HCT116 (cell line): Measurements from ENCODE around the gene CCDC157. TPM values are rescaled to one million over a fixed set of nuclear protein-coding genes. Genes with fewer than 3 reads are reported as not detected.

Experiments used
- ATAC-seq: fragments of 200-7000 bp; cut with Tn5 transposase; 2 replicates; pipeline ENCODE4 v1.9.1; 2020; ENCODE audit warnings: mild to moderate bottlenecking, moderate library complexity
- BruUV-seq: library from RNA; stranded (reverse); fragments of 400-500 nt; replicated peaks from 2 replicates; lab custom pipeline; 2021; lab: Mats Ljungman, UMichigan
- CTCF ChIA-PET: fragments of 300-600 bp; sonication (Branson Sonifier 250); formaldehyde crosslinking; loops from one replicate; lab custom pipeline; 2021; ENCODE audit warnings: antibody characterized with exemption; lab: Charles Lee
- POLR2A ChIA-PET: fragments of 300-600, 350-600 bp; sonication (Branson Sonifier 250); formaldehyde crosslinking; loops from one replicate; lab custom pipeline; 2021; ENCODE audit warnings: antibody characterized with exemption; lab: Charles Lee
- RAD21 ChIA-PET, 2 experiments: fragments of 300-600 bp; sonication (Branson Sonifier 250); formaldehyde crosslinking; loops; one replicate each; lab custom pipeline; 2023; ENCODE audit warnings: low total read pairs in 2 of 2; ENCODE audit not compliant: uncharacterized antibody in 2 of 2, unreplicated experiment in 2 of 2, low non-redundant PET in 1 of 2; lab: Charles Lee
- DNase-seq: peaks from one replicate; pipeline ENCODE4 v3.0.0-alpha.2; 2010; ENCODE audit warnings: low read depth, low spot score
- H2AFZ ChIP-seq: fragments of 200-600 bp; shearing (Covaris generic), sonication (generic); 2 replicates; pipeline ENCODE4 v1.6.1; 2017; ENCODE audit warnings: low read depth, mixed run types, mixed read lengths, antibody characterized with exemption, low read length; ENCODE audit not compliant: poor library complexity, severe bottlenecking
- H3K27ac ChIP-seq: 2 replicates; pipeline ENCODE4 v1.5.1; 2012; ENCODE audit warnings: low read depth, low read length
- H3K27me3 ChIP-seq: fragments of 200-600 bp; sonication (generic); 2 replicates; pipeline ENCODE4 v1.6.1; 2016; ENCODE audit warnings: mixed run types, low read length, mixed read lengths; ENCODE audit not compliant: insufficient read depth
- H3K36me3 ChIP-seq, 2 experiments: fragments of 200-500 bp in 1 of 2; fragments of 200-600 bp in 1 of 2; sonication (Bioruptor generic) in 1 of 2; sonication (generic) in 1 of 2; 2 replicates each; pipeline versions ENCODE4 v1.5.1 to v1.6.1; 2014 to 2016; ENCODE audit warnings: low read length in 2 of 2, inconsistent platforms in 1 of 2, mixed read lengths in 1 of 2, mixed run types in 1 of 2; ENCODE audit not compliant: insufficient read depth in 2 of 2, control insufficient read depth in 1 of 2
- H3K4me1 ChIP-seq, 2 experiments: fragments of 200-600 bp in 1 of 2; sonication (generic) in 1 of 2; 2 replicates each; pipeline versions ENCODE4 v1.5.1 to v1.6.1; 2012 to 2017; ENCODE audit warnings: low read length in 2 of 2, inconsistent platforms in 1 of 2, mild to moderate bottlenecking in 1 of 2, mixed read lengths in 1 of 2, mixed run types in 1 of 2, moderate library complexity in 1 of 2; ENCODE audit not compliant: insufficient read depth in 2 of 2, control insufficient read depth in 1 of 2
- H3K4me2 ChIP-seq: fragments of 200-600 bp; sonication (generic); 2 replicates; pipeline ENCODE4 v1.6.1; 2017; ENCODE audit warnings: mixed run types, low read length, mixed read lengths
- H3K4me3 ChIP-seq, 2 experiments: fragments of 200-600 bp in 1 of 2; sonication (generic) in 1 of 2; replicated peaks in 1 of 2; 2 replicates each; pipeline ENCODE4 v1.5.1; 2011 to 2016; ENCODE audit warnings: low read length in 2 of 2, control low read depth in 1 of 2, low read depth in 1 of 2, mild to moderate bottlenecking in 1 of 2, mixed read lengths in 1 of 2, mixed run types in 1 of 2
- H3K79me2 ChIP-seq: fragments of 200-600 bp; sonication (generic); 2 replicates; pipeline ENCODE4 v1.6.1; 2017; ENCODE audit warnings: mild to moderate bottlenecking, mixed run types, low read length, moderate library complexity, mixed read lengths; ENCODE audit not compliant: insufficient read depth
- H3K9ac ChIP-seq: fragments of 200-600 bp; sonication (generic); 2 replicates; pipeline ENCODE4 v1.6.1; 2016; ENCODE audit warnings: low read length, mixed read lengths
- H3K9me2 ChIP-seq: fragments of 200-600 bp; sonication (generic), shearing (Covaris generic); 2 replicates; pipeline ENCODE4 v1.6.1; 2017; ENCODE audit warnings: mixed run types, mild to moderate bottlenecking, moderate library complexity; ENCODE audit not compliant: insufficient read depth
- H3K9me3 ChIP-seq, 2 experiments: fragments of 200-500 bp in 1 of 2; fragments of 200-600 bp in 1 of 2; sonication (Bioruptor generic) in 1 of 2; sonication (generic) in 1 of 2; 2 replicates each; pipeline ENCODE4 v1.6.1; 2014 to 2017; ENCODE audit warnings: low read length in 2 of 2, mixed read lengths in 2 of 2, inconsistent platforms in 1 of 2, low read depth in 1 of 2, mild to moderate bottlenecking in 1 of 2, mixed run types in 1 of 2, moderate library complexity in 1 of 2; ENCODE audit not compliant: control insufficient read depth in 1 of 2, insufficient read depth in 1 of 2
- H4K20me1 ChIP-seq: fragments of 200-600 bp; sonication (generic), shearing (Covaris generic); 2 replicates; pipeline ENCODE4 v1.6.1; 2017; ENCODE audit warnings: mixed run types, mild to moderate bottlenecking, moderate library complexity; ENCODE audit not compliant: insufficient read depth
- EGR1 ChIP-seq: IDR thresholded peaks from 2 replicates; pipeline ENCODE4 v1.6.1; 2012; ENCODE audit warnings: low read depth
- ELF1 ChIP-seq: IDR thresholded peaks from 2 replicates; pipeline ENCODE4 v1.6.1; 2012; ENCODE audit warnings: low read depth, borderline replicate concordance
- EZH2 ChIP-seq: fragments of 200-600 bp; sonication (generic); IDR thresholded peaks from 2 replicates; pipeline ENCODE4 v1.6.1; 2017; ENCODE audit warnings: antibody characterized with exemption, mixed run types
- RAD21 ChIP-seq: IDR thresholded peaks from 2 replicates; pipeline ENCODE4 v1.6.1; 2012; ENCODE audit warnings: low read depth, mild to moderate bottlenecking
- REST ChIP-seq: IDR thresholded peaks from 2 replicates; pipeline ENCODE4 v1.6.1; 2012; ENCODE audit warnings: low read depth
- SIN3A ChIP-seq: IDR thresholded peaks from 2 replicates; pipeline ENCODE4 v1.6.1; 2012; ENCODE audit warnings: low read depth
- SP1 ChIP-seq: IDR thresholded peaks from 2 replicates; pipeline ENCODE4 v1.6.1; 2012; ENCODE audit warnings: low read depth
- SRF ChIP-seq: IDR thresholded peaks from 2 replicates; pipeline ENCODE4 v1.6.1; 2012; ENCODE audit warnings: low read depth
- TCF7L2 ChIP-seq: IDR thresholded peaks from 2 replicates; pipeline ENCODE4 v1.7.0; 2011; ENCODE audit warnings: borderline replicate concordance, inconsistent platforms; ENCODE audit not compliant: insufficient read depth, insufficient read length; ENCODE audit errors: extremely low read depth
- YY1 ChIP-seq: IDR thresholded peaks from 2 replicates; pipeline ENCODE4 v1.6.1; 2011; ENCODE audit warnings: low read length, low read depth, moderate library complexity, mild to moderate bottlenecking; ENCODE audit not compliant: insufficient replicate concordance; ENCODE audit errors: extremely low read depth
- ZNF274 ChIP-seq: fragments of 200-500 bp; sonication (Bioruptor generic); IDR thresholded peaks from 2 replicates; pipeline ENCODE4 v1.6.1; 2014; ENCODE audit warnings: mild to moderate bottlenecking, low read depth, low read length, inconsistent platforms
- intact Hi-C: fragments of 100-400 bp; cut with micrococcal nuclease; formaldehyde crosslinking; loops from 2 replicates; pipeline ENCODE4 v1.10.0; 2022
- total RNA-seq: library from RNA; stranded (reverse); gene quantifications from one replicate; pipeline ENCODE4 v1.2.1, GENCODE V29; 2021; ENCODE audit not compliant: unreplicated experiment
- TF ChIP-seq, protein P1 (sequence below): IDR thresholded peaks from 2 replicates; pipeline ENCODE4 v1.6.1; 2012
- TF ChIP-seq, protein P2 (sequence below), 3 experiments: fragments of 200-600 bp in 1 of 3; sonication (generic) in 1 of 3; IDR thresholded peaks in 2 of 3; conservative IDR thresholded peaks in 1 of 3; 2 replicates each; pipeline ENCODE4 v1.5.1; 2012 to 2017; ENCODE audit warnings: low read depth in 2 of 3, low read length in 2 of 3, antibody characterized with exemption in 1 of 3, borderline replicate concordance in 1 of 3, control low read depth in 1 of 3, mild to moderate bottlenecking in 1 of 3, mixed read lengths in 1 of 3, mixed run types in 1 of 3, moderate library complexity in 1 of 3; ENCODE audit not compliant: insufficient read depth in 1 of 3

The CCDC157 gene
- total RNA-seq, 1 experiment from 2014 or later: 2.1 TPM

GRCh38 chr22:30326255-30326705, 30.5 kb upstream of the CCDC157 start:
- TF ChIP-seq EGR1 (no peak), SIN3A (no peak), RAD21 (no peak), EZH2 (no peak), REST (no peak), ELF1 (no peak), ZNF274 (no peak), YY1 (no peak), SP1 (no peak), TCF7L2 (no peak), SRF (no peak)
- TF ChIP-seq, protein P1, sequence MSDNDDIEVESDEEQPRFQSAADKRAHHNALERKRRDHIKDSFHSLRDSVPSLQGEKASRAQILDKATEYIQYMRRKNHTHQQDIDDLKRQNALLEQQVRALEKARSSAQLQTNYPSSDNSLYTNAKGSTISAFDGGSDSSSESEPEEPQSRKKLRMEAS: no peak
- TF ChIP-seq, protein P2, sequence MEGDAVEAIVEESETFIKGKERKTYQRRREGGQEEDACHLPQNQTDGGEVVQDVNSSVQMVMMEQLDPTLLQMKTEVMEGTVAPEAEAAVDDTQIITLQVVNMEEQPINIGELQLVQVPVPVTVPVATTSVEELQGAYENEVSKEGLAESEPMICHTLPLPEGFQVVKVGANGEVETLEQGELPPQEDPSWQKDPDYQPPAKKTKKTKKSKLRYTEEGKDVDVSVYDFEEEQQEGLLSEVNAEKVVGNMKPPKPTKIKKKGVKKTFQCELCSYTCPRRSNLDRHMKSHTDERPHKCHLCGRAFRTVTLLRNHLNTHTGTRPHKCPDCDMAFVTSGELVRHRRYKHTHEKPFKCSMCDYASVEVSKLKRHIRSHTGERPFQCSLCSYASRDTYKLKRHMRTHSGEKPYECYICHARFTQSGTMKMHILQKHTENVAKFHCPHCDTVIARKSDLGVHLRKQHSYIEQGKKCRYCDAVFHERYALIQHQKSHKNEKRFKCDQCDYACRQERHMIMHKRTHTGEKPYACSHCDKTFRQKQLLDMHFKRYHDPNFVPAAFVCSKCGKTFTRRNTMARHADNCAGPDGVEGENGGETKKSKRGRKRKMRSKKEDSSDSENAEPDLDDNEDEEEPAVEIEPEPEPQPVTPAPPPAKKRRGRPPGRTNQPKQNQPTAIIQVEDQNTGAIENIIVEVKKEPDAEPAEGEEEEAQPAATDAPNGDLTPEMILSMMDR (IDR thresholded peaks at IDR 0.05 in 2 of 3, conservative IDR thresholded peaks at IDR 0.05 in 1 of 3; ENCODE audit: borderline replicate concordance in 1 of 3, insufficient read depth in 1 of 3, low read depth in 2 of 3, low read length in 2 of 3): no peak
- ChIA-PET POLR2A (interaction anchor here (0.7 to 2.1 kb wide), 11 partner anchors 9 to 206 kb away, joined by 3 to 8 read pairs (median 5); partner anchors contain the start of genes CASTOR1, CCDC157 and SF3A1), RAD21 (interaction anchor here (0.9 to 3.4 kb wide), 6 partner anchors 18 to 38 kb away, joined by 3 to 21 read pairs (median 6); partner anchors contain the start of genes CCDC157 (in 1 of the 2) and SF3A1 (in 1 of the 2)), CTCF (interaction anchor here (0.7 to 6.4 kb wide), 6 partner anchors 30 to 237 kb away, joined by 3 to 81 read pairs (median 4); partner anchors contain the start of genes CASTOR1 and RNF215)
- Histone ChIP-seq H3K9ac (peak overlapping the region; percentile 67), H3K36me3 (peaks cover 0 to 5% of the 10 kb centered on the region in 2 experiments; a peak in 1 of 4 replicates), H3K27me3 (no peaks in the 10 kb centered on the region), H4K20me1 (no peaks in the 10 kb centered on the region), H3K4me3 (peak overlapping the region; percentile 69 to 78), H2AFZ (no peak overlapping the region), H3K27ac (peak overlapping the region; percentile 64; the same call in 1 of the 2 replicates), H3K9me3 (no peaks in the 10 kb centered on the region), H3K9me2 (no peaks in the 10 kb centered on the region), H3K4me1 (peaks cover 26 to 39% of the 10 kb centered on the region in 2 experiments), H3K79me2 (peaks cover 4% of the 10 kb centered on the region; the same call in 1 of the 2 replicates), H3K4me2 (peak overlapping the region; percentile 93)
- no peak for DNase-seq
- intact Hi-C loops: no loop called here
- BruUV-seq: no TSS peak
- peak; percentile 56 for ATAC-seq
